CD4-positive, alpha-beta T cell treated with Interferon gamma for 1 hour (primary cell): Measurements from ENCODE around the gene HMOX1.

Experiments
- DNase-seq: peaks from one replicate; pipeline ENCODE4 v3.0.0-alpha.2; 2020

The HMOX1 gene

DNA sequence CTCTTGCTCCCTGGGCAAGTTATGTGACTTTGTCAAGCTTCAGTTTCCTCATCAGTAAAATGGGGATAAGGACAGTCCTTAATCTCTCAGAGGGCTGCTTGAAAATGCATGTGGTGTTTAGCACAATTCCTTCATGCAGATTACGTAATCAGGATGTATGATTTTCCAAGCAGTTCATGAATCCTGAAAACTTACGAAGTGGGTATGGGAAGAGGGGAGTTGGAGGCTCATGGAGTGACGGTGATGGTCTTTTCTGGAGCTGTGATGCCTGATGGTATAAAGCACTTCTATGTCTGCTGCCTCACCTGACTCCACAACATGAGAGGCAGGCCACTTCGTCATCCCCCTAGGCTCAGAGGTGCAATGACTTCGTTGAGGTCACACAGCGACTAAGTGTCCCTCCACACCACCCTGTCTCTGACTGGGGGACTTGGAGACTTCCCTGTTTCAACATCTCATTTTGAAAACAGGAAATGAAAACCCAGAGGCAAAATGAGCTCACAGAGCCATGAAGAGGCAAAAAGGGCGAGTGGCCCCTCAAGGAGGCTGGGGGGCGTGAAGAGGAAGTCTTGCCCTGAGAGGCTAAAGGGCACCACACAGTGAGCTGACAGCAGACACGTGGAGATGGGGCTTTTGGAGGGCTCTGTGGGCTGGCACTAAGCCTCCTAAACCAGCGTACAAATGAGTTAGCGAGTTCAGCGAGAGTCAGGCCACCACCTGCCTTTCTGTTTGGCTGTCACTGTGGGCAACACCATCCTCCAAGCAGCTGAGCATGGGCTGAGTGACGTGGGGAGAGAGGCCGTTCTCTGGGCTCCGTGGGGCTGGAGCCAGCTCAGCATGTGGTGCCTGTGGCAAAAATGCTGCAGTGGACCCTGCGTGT, 29.1 kb downstream of the HMOX1 start:
- peak; percentile 84 for DNase-seq

- DNase-seq, result no peak
Observed at GRCh38 chr22:35410663-35411034, 29.8 kb downstream of the HMOX1 start.

DNA sequence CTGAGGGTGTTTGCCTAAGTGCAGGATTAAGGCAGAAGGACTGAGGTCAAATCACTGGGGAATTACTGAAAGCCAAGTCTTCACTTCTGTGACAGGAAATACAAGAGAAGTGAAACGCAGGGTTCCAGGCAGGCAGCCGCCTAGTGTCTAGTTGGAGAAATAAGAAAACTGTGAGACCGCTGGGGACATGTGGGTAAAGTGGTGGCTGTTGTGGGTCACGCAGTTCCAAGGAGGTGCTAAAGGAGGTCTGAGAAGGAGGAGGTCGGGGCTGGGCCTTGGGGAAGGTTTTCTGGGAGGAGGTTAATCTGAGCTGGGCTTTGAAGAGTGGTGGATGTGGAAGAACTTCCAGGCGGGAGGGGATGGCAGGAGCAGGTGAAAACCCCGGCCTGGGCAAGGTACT, 30.2 kb downstream of the HMOX1 start:
- peak; percentile 50 for DNase-seq

- DNase-seq, result no peak
Observed at GRCh38 chr22:35413624-35414023, 32.7 kb downstream of the HMOX1 start.

- no peak for DNase-seq
Observed at GRCh38 chr22:35417606-35418005, 36.7 kb downstream of the HMOX1 start.

GRCh38 chr22:35418088-35418487, 37.2 kb downstream of the HMOX1 start:
- no peak for DNase-seq

DNA sequence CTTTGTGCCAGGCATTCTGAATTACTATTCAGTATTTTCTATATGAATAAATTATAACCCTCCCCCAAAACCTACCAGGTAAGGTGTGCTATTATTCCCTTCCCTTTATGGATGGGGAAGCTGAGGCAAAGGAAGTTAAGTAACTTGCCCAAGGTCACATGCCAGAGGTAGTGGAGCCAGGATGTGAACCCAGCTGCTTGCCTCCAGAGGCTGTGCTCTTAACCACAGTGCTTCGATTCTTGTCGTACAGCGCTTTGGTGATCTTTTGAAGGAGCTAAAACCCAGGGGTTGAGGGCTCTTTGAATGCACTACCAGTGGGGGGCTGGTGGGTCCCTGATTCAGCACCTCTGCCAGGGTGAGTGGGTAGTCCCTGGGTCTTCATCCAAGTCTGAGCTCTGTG, 37.8 kb downstream of the HMOX1 start:
- DNase-seq, result no peak

DNA sequence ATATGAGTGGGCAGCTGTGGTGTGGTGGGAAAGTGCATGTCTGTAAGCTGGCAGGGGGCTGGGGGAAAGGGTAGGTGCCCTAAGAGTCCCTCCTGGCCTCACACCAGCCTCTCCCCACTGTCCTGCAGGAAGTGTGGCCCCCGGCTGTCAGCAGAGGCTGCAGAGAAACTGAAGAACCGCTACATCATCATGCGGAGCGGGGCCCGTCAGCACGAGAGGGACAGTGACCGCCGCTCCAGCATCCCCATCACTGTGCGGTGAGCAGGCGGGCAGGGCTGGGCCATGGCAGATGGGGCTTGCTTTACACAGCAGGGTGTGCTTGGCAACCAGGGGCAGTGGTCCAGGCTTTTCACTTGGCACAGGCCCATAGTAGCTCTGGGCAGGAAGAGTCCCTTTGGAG, 38.9 kb downstream of the HMOX1 start:
- no peak for DNase-seq

DNA sequence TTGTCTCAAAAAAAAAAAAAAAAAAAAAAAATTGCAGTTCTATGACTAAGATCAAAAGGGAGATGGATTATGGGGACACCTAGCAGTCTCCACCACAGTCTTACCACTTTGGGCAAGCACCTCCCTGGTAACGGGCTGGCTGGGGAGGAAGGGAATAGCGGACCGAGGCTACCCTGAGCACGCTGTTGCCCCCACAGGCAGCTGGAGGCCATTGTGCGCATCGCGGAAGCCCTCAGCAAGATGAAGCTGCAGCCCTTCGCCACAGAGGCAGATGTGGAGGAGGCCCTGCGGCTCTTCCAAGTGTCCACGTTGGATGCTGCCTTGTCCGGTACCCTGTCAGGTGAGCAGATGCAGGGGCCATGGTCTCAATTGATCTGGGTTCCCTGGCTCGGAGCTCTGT, 40.2 kb downstream of the HMOX1 start:
- no peak for DNase-seq

- DNase-seq, result no peak
Observed at GRCh38 chr22:35422145-35422544, 41.2 kb downstream of the HMOX1 start.

DNA sequence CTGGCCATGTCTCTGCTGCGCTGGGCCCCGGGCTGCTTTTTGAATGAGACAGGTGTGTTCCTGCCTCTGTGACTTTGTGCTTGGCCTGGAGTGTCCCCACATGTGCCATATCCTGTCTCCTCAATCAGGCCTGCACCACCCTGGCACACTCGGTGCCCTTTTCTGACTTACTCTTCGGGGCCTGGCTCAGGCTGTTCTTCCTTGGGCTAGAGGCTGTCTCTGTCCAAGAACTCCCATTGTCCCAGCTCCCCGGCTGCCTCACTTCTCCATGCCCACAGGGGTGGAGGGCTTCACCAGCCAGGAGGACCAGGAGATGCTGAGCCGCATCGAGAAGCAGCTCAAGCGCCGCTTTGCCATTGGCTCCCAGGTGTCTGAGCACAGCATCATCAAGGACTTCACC, 42.0 kb downstream of the HMOX1 start:
- DNase-seq, result no peak

GRCh38 chr22:35424081-35424480, 43.2 kb downstream of the HMOX1 start:
- DNase-seq, result no peak

- no peak for DNase-seq
Observed at GRCh38 chr22:35424761-35425160, 43.9 kb downstream of the HMOX1 start.

GRCh38 chr22:35425546-35425945, 44.6 kb downstream of the HMOX1 start:
- DNase-seq, result no peak

GRCh38 chr22:35425971-35426800, 45.3 kb downstream of the HMOX1 start:
- no peak for DNase-seq

DNA sequence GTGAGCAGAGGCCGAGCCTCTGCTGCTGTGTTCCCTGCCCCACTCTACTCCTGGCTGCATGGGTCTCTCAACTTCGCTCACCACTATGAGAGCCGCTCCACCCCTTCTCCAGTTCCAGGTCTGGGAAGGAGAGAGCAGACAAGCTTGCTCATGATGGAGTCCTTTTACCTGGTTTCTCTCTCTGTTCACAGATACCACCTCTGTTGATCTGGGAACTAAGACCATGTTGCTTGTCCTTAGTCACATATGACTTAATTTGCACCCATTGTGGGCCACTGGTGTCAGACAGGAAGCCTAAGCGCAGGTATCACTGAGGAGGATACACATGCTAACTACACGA, 45.9 kb downstream of the HMOX1 start:
- no peak for DNase-seq

DNA sequence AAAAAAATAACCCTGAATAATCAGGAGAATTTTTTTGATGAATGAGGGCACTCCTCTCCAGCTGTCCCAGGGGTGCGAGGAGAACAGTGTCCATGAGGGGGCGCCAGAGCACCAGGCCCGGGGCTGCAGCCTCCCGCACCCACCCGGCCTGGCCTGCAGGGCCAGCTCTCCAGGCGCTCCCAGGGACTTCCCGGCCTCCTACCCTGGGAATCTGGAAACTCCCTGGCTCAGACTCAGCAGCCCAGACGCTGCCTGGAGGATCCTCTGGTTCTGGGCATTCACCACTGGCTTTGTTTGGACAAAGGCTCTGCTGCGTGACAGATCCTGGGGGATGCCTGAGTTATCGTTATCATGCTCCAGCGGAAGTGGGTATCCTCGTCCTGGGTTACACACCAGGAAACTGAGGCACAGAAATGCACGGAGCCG, 50.0 kb downstream of the HMOX1 start:
- peak; percentile 46 for DNase-seq

GRCh38 chr22:35431483-35432227, 50.8 kb downstream of the HMOX1 start:
- DNase-seq, result no peak

DNA sequence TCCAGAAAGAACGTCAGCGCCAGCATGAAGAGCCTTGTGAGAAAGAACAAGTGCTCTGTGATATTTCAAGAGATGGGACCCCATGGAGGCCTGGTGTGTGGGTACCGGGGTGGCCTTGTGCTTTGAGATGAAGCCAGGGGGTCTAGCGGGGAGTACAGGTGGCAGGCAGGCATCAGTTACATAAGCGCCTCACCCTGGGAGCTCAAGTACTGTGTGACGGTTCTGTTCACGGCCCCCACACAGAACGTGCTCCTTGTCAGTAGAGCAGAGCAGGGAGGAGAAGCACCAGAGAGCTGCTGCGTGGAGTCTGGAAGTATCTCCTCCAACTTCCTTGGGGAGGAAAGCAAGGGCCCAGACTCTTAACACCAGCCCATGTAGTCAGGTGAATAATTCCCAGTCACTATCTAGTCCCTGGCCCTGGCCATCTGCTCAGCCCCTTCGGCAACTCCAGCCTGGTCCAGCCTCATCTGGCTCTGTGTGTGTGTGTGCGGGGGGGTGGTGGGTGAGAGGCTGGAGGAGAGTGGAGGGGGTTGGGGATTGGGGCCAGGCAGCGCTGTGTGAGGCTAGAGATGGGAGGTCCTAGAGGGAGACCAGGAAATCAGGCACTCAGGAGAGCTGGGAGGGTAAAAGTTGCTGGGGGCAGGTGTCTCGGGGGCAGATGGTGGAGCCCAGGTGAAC, 51.5 kb downstream of the HMOX1 start:
- no peak for DNase-seq

DNA sequence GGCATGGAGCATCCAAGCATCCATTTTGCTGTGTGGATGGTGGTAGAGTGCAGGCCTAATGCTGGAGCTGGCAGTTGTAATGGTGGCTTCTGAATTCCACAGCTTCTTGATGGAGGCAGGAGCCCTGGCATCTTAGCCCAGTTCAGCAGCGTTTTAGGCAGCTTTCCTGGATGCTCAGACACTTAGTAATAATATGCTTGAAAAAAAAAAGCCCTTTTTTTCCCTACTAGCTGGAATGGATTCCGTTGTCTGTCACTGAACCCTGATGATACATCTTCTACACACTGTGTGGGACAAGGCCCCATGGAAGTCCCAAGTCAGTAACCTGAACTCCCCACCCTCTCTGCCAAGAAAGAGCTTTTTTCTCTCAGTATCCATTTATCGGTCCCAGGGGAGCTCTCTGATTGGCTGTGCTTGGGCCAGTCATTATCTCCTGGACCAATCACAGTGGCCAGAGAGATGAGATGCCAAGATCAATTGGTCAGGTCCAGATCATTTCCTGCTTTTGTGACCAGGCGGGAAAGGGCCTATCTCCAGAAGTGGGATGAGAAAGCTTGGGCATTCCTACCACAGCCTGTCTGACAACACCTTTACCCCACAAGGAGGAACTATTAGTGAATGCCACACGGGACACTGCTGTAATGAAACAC, 53.3 kb downstream of the HMOX1 start:
- DNase-seq, result no peak

DNA sequence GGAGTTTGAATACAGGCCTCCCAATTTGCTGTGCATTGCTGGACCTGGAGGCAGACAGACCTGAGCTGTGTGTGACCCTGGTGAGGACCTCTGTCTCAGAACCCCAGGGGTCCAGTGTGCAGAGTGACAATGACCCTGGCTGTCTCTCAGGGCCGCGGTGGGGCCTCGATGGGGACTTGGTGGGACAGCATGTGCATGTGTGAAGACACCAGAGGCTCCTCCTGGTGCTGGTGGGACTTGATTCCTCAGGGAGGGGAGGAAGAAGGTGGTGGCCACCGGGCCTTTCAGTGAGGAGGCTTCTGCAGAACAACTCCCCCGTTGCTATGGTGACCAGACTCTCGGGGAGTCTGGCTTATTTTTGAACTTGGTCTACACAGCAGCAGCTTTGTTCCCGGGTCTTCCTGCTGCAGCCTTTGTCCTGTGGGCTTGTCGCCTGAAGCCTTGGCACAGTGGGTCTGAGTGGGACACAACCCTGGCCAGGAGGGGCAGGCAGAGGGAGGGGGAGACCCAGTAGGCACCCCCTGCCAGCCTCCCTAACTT, 54.4 kb downstream of the HMOX1 start:
- no peak for DNase-seq

DNA sequence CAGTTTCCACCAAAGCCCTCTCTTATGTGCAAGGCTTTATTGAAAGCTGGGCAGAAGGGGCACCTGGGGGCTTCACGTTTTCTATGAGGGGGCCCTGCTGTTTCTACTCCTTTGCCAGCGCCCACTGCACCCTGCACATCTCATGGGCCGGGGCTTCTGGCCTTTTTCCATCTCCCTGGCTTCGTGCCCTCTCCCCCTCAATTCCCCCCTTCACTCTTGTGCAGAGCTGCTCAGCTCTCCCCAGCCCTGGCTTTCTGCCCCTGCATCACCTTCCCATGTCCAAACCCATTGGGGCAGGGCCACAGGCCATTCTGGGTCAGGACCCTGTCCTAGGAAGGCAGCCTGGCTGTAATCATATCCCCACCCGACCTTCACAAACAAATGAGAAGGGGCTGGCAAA, 55.5 kb downstream of the HMOX1 start:
- DNase-seq, result no peak
